HG02884 (cell line): Measurements from ENCODE around the gene NRCAM.

Source experiments
- ATAC-seq: cut with Tn5 transposase; IDR thresholded peaks from one replicate; pipeline ENCODE4 v1.9.1; 2021; ENCODE audit warnings: mild to moderate bottlenecking, moderate library complexity; ENCODE audit not compliant: unreplicated experiment

The NRCAM gene

GRCh38 chr7:108222236-108222892 lies 233.9 kb downstream of the NRCAM start:
- ATAC-seq: no peak

DNA sequence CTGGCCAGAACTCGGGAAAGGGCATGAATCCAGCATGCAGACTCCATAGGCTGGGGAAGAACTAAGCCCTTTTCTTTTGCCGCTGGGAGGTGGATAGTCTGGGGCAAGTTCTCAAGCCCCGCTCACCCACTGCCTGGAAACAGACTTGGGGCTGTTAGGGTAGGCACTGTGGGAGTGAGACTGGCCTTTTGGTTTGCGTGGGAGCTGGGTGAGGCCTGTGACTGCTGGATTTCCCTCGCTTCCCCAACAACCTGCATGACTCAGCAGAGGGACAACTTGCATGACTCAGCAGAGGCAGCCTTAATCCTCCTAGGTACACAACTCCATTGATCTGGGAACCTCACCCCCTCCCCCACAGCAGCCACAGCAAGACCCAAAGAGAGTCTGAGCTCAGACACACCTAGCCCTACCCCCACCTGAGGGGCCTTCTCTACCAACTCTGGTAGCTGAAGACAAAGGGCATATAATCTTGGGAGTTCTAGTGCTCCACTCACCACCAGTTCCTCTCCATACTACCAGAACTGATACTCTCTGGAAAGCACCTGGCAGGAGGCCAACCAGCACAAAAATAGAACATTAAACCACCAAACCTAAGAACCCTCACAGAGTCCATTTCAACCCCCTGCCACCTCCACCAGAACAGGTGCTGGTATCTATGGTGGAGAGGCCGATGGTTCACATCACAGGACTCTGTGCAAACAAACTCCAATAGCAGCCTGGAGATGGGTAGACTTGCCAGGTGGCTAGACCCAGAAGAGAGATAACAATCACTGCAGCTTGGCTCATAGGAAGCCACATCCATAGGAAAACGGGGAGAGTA lies 244.6 kb downstream of the NRCAM start:
- peak; percentile 73 for ATAC-seq

DNA sequence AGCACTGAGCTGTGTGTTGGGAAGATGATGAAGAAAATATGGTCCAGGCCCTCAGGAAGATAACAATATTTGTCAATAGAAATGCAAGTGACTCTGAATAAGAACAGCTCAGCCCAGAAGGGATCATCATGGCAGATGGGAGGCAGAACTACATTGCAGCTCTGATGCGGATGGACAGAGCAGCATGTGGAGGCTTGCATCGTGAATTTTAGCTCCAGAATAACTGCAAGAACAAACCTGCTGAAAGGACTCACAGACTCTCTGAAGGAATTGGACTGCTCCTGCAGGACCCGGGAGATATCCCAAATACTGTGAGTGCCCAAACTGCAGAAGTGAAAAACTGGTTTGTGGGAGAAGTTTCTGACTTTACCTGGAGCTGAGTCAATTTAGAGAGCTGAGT lies 245.4 kb downstream of the NRCAM start:
- no peak for ATAC-seq

DNA sequence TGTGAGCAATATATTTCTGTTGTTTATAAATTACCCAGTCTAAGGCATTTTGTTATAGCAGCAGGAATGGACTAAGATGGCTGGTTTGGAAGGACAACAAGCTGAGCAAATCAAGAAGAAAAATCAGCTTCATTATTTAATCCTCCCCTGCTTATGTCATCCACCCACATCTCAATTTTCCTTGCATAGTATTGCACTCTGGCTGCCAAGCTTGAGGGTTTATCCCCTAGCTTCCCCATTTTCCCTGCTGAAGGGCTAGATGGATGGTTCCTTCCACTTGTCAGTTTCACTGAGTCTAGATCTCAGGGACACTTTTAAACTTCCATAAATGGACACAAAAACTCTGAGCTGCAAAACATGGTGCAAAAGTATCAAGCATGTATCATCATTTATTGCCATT lies 250.9 kb downstream of the NRCAM start:
- no peak for ATAC-seq

DNA sequence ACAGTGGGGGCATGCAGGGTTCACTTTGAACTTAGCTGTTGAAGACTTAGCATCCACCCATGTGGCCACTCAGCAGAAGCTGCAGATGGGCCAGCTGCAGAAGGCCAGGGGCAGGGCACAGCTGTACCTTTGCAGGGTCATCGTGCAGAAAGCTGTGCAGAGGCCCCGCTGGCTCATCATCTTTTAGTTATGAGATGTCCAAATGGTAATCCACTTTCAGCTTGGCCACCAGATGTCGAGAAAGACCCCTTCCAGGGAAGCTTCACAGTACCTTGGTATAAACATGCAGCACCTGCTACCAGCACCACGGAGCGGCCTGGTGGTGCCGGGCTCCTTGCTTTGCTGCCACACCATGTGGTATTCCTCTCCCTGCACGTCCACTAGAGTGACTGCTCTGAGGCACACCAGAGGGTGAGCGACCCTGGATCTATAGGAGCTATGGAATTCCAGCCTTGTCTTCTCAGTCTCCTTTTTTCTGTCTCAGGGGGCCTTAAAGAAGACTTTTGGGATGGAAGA lies 251.9 kb downstream of the NRCAM start:
- ATAC-seq: no peak

- no peak for ATAC-seq
Measured at GRCh38 chr7:108203537-108203936, 252.7 kb downstream of the NRCAM start.

DNA sequence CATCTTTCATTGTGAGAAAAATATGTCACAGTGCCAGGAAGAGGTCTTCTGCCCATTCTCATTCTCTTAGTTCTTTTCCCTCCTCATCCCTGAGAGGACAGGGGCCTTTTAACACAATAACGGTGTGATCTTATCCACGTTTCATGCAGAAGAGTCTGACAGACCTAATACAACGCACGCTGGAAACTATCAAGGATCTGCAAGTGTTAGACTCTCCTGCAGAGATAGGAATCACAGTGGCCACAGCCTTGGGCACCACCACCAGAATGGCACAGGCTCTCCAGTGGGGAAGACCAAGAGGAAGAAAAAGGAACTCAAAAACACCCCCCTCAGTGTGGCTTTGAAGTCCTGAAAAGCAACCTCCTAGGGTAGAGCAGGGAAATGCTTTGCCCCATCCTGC lies 253.5 kb downstream of the NRCAM start:
- ATAC-seq: no peak

- ATAC-seq: no peak
Measured at GRCh38 chr7:108201766-108202165, 254.5 kb downstream of the NRCAM start.

GRCh38 chr7:108200326-108200725 lies 255.9 kb downstream of the NRCAM start:
- no peak for ATAC-seq

DNA sequence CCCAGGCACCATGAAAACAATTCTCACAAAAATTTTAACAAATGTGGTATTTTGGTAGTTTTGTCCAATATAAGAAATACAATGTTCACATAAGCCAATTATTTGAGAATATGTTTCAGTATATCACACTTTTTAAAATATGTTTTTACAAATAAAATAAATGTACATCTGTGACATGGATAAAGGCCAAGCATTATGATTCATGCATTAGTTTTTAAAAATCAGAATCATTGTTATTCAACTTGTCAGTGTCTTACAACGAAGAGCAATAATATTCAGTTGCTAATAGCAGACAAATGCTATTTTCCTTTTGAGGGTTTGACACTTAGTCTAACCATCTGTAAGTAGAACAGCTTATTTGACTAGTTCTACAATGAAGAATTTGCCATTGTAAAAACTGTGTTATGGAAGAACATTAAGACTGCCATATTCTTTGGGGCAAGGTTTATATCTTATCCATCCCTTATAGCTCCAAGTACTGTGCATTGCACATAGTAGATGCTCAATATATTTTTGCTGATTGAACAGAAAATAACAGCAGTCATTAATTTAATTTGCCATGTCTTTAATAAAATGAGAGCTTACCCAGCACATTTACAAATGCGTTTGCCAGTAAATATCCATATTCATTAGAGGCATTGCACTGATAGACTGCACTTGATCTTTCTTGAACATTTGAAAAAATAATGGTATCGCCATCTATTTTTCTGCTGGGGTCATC lies 258.7 kb downstream of the NRCAM start:
- no peak for ATAC-seq

DNA sequence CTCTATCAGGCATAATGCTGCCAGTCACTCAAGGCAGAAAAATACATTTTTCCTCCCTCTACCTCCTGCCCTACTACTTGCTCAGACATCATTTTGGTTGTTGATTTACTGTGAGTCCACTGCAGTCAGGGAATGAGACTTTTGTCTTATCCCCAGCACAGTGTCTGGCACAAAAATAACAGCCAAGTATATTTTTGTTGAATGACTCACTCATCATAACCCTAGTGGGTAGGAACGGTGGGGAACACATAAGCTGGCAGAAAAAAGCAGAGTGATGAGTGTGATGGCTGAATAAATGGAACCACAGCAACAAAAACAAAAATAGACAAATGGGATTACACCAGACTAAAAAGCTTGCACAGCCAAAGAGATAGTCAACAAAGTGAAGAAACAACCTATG lies 260.2 kb downstream of the NRCAM start:
- no peak for ATAC-seq

DNA sequence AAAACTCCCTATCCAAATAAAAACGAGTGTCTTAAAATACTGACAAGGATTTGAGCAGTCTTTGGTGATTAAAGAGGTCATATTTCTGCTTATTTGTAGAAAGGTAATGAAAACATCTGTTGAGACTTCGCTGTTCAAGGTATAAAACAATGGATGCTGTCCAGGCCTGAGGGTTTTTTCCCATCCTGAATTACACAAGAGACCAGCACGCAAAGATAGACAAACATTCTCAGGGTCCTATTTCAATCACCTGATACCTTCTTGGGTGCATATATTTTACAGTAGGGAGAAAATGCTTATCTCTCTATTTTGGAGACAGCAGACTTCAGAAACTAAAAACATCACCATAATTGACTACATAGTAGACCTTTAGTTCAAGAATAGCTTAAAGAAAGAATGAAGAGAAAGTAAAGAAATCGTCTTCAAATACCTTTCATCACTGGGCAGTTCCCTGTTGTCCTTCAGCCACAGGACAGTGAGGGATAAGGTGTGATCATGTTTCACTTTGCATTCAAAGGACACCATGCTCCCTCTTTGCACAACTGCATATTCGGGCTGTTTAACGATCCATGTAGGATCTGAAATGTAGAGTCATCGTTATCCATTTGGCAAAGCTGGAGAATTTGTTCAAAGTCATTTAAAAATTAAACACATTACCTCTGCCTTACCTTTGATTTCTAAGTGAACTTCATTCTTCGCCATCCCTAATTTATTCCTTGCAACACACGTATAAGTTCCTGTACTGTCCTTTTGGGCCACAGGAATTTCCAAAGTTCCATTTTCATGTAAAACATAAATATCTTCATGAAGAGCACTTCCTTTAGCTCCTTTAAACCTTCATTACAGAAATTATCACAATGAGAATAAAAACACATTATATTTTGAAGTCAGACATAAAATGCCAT lies 262.4 kb downstream of the NRCAM start:
- no peak for ATAC-seq

DNA sequence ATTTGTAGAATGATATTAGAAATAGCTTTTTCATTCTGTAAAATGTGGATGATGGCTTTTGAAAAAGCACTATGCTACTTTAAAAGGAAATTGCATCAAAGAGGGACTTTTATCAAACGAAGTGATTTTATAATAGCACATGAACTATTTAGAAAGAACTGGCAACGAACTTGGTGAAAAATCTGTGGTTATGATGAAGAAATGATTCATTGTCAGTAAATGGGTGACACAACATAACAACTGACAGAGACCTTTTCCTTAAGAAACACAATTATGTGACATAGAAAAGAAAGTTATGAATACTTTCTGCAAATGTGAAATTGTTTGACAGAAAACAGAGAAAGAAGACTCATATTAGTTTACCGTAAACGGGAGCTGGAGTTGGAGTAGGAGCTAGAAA lies 265.3 kb downstream of the NRCAM start:
- no peak for ATAC-seq

DNA sequence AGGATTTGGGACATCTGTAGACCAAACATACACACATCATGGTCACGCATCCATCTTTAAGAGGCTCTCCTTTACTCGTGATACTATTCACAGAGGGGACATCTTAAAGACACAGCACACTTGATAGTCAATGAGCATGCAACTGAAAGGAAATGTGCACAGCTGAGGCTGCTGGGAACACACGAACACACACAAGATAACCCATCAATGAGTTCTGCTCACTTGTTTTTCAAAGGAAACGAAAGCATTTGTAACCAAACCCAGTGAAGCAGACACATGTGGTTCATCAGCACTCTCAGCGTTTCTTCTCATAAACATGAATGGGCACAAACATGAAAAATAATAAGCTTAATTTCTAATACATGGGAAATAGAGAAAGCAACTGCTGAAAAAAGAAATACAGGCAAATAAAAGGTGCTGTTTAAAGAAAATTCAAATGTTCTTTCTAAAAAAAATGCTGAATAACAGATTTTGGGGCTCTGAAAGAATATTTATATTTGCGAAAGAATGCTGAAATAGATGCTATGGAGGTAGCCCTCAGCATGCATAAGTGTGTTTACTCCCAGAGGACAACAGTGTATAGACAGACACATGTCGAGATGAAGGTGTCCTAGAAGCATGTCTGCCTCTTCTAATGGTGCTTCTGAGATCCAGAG lies 266.4 kb downstream of the NRCAM start:
- ATAC-seq: peak; percentile 85

DNA sequence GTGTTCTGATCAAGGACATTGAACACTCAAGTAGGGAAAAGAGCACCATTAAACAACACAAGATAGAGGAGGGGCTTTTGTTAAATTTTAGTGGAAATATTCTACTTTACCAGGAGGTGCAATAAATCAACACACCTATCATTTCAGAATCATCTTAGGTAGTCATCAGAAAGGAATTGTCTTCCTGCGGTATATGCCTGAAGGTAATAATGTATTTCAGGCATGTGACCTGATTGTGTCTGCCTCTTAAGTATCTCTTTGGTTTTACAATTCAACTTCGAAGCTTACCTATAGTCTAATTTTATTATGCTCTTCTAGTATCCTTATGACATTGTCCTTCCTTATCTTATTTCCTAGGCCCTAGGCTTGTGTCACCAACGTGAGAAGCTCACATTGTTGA lies 267.5 kb downstream of the NRCAM start:
- no peak for ATAC-seq

- ATAC-seq: peak; percentile 47
Measured at GRCh38 chr7:108181073-108181985, 274.9 kb downstream of the NRCAM start.

DNA sequence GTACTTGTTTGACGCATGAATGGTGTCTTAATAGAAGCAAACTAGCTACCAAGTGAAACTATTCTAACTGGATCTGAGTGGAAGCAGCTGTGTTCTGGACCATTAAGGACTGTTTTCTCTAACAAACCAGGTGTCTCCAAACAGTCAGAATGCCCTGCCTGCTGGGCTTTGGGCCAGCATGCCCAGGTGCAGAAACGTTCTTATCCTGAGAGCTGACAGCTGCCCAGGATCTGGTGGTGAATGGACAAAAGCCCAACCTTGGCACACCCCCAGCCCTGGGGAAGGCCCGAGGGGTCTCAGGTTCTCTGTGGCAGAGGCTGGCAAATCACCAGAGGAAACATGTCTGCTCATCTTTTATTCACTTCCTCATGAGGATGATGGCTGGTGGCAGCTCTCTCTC lies 277.8 kb downstream of the NRCAM start:
- ATAC-seq: no peak

DNA sequence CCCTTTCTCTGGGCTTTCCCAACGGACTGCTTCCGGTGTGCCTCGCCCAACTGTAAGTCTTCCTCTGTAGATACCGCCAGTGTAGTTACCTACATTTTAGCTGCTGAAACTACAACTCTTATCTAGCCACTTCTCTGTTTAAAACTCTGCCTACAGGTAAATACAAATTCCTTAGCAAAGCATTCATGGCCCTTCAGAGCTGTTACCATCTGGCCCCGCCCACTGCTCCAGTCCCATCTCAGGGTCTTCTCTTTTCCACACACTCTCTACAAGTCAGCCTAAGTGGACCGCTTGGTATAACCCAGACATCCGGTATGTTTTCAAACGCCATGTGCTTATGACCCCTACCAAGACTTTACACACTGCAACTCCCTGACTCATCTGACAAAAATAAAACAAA lies 285.1 kb downstream of the NRCAM start:
- no peak for ATAC-seq

- ATAC-seq: no peak
Measured at GRCh38 chr7:108170251-108170650, 286.0 kb downstream of the NRCAM start.
